HG03571 (cell line): Measurements from ENCODE around the gene GSTO1.

Source experiments
- ATAC-seq: cut with Tn5 transposase; IDR thresholded peaks from one replicate; pipeline ENCODE4 v1.9.1; 2021; ENCODE audit not compliant: unreplicated experiment

GSTO1 gene

DNA sequence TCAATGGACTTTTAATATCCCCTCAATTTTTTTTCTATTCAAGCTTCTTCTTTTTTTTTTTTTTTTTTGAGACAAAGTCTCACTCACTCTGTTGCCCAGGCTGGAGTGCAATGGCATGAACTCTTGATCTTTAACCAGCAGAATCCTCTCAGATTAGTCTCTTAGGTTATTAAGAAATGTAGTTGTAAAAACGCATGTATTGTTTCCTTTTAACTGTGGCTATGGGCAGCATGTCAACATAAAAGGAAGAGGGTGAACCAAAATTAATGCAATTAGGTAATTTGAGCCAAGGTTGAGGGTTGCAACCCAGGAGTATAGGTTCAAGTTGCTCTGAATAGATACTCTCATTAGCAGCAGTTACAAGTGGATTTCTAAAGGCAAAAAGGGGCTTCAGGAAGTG is 4.3 kb upstream of the GSTO1 start:
- ATAC-seq: no peak

DNA sequence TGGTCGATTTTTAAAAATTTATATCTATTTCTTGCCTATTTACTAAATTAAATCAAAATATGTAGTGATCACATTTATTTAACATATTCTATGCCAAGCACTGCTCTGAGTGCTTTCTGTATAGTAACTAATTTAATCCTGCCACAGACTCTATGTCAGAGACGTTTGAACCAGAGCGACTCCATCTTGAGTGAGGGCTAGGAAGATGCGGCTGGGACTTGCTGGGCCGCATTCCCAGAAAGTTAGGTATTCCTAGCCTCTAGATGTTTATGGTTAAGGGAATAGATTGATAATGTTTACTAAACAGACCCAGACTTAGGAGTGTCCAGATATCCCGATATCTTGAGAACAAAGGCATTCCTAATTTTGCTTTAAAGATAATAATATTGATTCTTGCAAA is 3.2 kb upstream of the GSTO1 start:
- ATAC-seq: no peak

DNA sequence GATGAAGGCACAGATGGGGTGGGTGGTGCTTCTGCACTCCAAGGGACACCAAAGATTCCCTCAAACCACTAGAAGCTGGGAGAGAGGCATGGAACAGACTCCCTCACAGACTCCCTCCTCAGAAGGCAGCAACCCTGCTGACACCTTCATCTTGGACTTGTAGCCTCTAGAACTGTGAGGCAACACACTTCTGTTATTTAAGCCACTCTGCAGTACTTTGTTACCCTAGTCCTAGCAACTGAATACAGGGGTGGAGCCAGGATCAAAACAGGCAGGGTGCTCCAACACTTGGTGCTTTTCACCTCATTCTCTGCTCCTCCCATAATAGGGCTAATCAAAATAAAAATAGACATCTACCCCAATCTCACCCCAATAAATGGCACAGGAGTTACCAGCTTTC is 2.3 kb upstream of the GSTO1 start:
- no peak for ATAC-seq

DNA sequence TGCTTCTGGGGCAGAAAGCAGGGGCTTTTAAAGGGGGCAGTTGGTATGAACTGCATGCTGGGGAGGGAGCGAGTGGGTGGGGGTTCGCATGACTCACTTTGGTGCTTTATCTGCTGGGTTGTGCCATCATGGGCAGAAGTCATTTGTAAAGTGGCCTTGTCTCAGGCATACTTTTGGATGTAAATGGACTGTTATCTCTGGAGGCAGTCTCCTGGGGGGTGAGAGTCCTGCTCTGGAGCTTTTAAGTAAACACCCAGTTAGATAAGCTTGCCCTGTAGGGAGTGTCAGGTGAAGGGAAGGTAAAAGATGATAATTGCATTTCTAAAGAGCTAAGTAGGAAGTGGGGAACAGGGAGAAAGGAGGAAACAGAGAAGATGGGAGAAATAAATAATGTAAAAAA is 1.6 kb upstream of the GSTO1 start:
- ATAC-seq: no peak

GRCh38 chr10:104253606-104254410 is 884 bp upstream of the GSTO1 start:
- no peak for ATAC-seq

DNA sequence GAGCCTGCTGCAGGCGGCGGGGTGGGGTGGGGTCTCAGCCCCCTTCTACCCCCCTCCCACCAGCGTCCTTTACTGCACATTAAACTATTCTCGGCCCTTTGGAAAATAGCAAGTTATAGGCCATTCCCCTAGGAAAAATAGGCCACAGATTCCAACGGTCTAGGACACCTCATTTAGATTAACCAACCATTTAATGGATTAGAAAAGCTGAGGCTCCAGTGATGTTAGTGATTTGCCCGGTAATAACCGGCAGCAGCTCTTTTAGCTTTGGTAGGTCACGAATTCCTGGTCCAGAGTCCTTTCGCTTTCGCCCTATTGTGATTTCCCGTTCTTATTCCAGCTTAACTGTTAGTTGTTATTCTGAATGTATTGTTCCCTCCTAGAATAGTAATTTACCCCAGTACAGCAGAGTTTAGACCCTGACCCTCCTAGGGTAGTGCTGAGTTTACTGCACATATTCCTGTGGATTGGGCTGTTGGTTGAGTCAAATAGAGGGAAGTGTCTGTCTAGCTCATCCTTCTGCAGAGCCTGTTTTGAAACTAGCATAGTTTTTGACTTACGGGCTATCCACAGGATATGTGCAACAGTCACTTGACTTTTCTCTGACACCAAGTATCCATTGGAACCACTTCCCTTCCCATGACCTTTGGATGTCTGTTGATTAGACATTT is 754 bp downstream of the GSTO1 start:
- ATAC-seq: peak; percentile 39

- ATAC-seq: no peak
Measured at GRCh38 chr10:104256335-104256961, 1.8 kb downstream of the GSTO1 start.

- no peak for ATAC-seq
Measured at GRCh38 chr10:104257235-104257634, 2.5 kb downstream of the GSTO1 start.

DNA sequence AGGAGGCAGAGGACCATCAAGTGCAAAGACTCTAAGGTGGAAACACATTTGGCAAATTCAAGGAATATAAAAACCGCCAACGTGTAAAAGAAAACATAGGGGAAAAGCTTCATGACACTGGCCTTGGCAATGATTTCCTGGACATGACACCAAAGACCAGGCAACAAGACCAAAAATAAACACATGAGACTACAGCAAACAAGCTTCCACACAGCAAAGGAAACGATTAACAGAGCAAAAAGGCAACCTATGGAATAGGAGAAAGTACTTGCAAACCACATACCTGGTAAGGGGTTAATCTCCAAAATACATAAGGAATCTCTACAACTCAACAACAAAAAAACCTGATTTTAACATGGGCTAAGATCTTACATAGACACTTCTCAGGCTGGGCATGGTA is 3.5 kb downstream of the GSTO1 start:
- ATAC-seq: no peak

DNA sequence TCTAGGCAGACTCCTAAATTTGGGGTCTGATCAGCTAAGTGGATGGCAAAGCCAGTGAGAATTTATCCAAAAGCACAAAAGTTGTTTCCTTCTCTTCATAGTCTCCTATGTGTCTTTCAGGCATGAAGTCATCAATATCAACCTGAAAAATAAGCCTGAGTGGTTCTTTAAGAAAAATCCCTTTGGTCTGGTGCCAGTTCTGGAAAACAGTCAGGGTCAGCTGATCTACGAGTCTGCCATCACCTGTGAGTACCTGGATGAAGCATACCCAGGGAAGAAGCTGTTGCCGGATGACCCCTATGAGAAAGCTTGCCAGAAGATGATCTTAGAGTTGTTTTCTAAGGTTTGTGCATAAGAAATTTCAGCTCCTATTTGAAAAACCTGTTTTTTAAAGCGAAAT is 4.8 kb downstream of the GSTO1 start:
- no peak for ATAC-seq

GRCh38 chr10:104259999-104260774 is 5.5 kb downstream of the GSTO1 start:
- ATAC-seq: no peak

DNA sequence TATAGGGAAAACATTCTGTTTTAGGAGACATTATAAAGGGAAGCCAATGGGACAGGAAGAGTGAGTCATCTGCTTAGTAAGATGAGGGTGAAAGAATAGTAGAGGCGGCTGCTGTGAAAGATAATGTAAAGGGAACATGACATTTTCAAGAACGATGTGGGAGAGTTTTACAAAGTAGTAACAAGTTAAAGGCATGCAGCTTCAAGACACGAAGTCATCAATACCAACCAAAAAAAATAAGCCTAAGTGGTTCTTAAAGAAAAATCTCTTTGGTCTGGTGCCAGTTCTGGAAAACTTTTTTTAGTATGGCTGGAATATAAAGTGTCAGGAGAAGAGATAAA is 6.1 kb downstream of the GSTO1 start:
- no peak for ATAC-seq

GRCh38 chr10:104262055-104262454 is 7.4 kb downstream of the GSTO1 start:
- ATAC-seq: no peak

- ATAC-seq: no peak
Measured at GRCh38 chr10:104264783-104265182, 10.1 kb downstream of the GSTO1 start.

- ATAC-seq: no peak
Measured at GRCh38 chr10:104267721-104268404, 13.2 kb downstream of the GSTO1 start.

DNA sequence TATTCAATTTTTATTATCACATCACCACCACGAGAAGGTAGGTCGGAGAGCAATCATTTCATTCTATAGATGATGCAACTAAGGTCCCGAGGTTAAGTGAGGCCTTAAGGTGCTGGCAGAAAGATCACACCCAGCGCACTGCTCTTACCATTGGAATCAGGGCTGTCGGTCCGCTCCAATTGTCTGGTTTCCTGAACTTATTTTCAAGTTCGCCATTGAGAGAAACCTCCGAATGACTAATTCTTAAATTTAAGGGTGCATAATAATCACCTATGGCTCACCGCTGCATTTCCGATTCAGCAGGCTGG is 13.7 kb downstream of the GSTO1 start:
- ATAC-seq: no peak

GRCh38 chr10:104268713-104269645 is 14.3 kb downstream of the GSTO1 start, which contains the start of gene GSTO2:
Gene GSTO2 (plus strand): TSS chr10:104269184. CDS start chr10:104274916, 5,732 bp downstream.
- ATAC-seq: peak; percentile 99

- no peak for ATAC-seq
Measured at GRCh38 chr10:104273286-104273685, 18.6 kb downstream of the GSTO1 start.

DNA sequence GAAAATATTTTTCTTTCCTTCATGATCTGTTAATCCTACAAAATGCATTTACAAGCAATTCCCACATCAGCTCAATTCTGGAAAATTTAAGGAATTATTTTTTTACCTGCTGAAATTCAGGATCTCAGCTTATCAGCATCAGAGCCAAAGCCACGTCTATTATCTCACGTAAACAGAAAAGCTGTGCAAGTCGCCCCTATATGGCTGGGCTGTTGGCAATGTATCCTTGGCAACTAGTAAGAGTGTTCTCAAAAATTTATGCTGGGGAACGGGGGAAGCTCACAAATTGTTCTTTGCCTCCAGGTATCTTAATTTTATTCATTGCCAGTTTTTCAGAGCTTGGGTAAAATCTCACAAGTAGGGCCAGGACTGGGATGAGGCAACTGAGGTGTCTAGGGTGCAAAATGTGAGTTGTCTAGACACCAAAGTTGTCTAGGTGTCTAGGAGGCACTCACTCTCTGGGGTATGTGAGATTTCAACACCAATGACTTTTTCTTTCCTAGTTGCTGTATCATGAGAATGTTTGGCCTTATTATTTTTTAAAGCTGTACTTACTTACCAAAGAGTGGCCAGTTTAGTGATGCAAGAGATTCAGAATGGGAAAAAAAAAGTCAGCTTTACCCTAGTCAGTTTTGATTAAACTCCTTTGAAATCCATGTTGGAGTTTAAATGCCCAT is 19.3 kb downstream of the GSTO1 start:
- ATAC-seq: no peak
